SH-SY5Y (cell line): ENCODE data around the gene SLC6A12.

Source experiments
- GATA2 ChIP-seq: IDR thresholded peaks from 2 replicates; pipeline ENCODE4 v1.6.1; 2011; ENCODE audit warnings: mild to moderate bottlenecking, low read depth, low read length
- GATA3 ChIP-seq: IDR thresholded peaks from 2 replicates; pipeline ENCODE4 v1.6.1; 2011; ENCODE audit warnings: low read depth, mild to moderate bottlenecking, low read length, moderate library complexity

Gene SLC6A12

GRCh38 chr12:227923-228845 is 14.2 kb upstream of the SLC6A12 start:
- TF ChIP-seq GATA2: no peak
- TF ChIP-seq GATA3: no peak

- no peak for TF ChIP-seq GATA2
- TF ChIP-seq GATA3: no peak
Observed at GRCh38 chr12:227286-227915, 13.4 kb upstream of the SLC6A12 start.

- TF ChIP-seq GATA2 (no peak), GATA3 (no peak)
Observed at GRCh38 chr12:226401-226800, 12.4 kb upstream of the SLC6A12 start.

DNA sequence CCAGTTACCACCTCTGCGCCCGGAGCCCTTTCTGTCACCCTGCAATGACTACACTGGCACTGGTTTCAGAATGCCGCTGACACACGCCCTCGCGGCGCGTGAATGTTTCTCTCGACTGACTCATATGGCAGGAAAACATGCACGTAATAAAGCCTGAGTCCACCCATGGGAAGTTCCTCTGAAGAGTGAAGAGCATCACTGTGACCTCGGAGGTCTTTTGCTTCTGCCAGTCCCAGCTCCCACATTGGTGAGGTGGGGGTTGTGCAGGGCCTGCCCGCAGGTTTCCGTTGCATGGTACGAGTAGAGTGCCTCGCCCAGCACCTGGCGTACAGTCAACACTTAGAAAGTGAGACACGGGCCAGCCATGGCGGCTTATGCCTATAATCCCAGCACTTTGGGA is 11.1 kb upstream of the SLC6A12 start:
- no peak for TF ChIP-seq GATA3
- TF ChIP-seq GATA2: no peak

DNA sequence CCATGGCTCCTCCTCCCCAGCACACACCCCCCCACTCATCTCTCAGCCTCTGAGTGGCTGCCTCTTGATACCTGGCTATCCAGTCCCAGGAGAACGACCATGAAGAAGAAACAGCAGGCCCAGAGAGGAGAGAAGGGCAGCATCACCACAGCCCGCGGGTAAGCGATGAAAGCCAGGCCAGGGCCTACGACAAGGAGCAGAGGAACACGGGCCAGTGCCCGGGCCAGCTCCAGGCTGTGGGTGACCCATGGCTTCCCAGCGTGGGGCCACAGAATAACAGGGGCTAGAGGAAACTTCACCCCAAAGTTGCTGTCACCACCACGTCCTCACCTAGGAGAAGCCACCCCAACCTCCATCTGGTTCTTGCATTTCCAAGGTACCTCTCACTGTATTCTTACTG is 10.4 kb upstream of the SLC6A12 start:
- TF ChIP-seq GATA3: no peak
- no peak for TF ChIP-seq GATA2

DNA sequence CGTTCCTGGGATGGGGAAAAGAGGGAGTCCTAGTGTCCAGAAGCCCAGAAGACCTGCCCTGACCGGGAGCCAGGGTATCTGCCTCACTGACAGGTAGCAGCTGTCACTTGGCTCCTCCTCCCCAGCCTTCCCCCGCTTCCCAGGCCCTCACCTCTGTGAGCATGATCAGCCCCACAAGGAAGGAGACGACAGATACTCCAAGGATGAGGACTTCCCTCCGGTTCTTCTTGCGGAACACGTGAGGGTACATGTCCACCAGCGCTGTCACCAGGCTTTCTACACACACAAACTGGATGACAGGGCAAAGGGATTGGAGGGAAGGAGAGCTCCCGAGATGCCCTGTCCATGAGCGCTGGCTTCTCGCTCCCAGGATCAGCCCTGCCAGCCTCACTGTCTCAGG is 9.9 kb upstream of the SLC6A12 start:
- TF ChIP-seq GATA3 (no peak), GATA2 (no peak)

DNA sequence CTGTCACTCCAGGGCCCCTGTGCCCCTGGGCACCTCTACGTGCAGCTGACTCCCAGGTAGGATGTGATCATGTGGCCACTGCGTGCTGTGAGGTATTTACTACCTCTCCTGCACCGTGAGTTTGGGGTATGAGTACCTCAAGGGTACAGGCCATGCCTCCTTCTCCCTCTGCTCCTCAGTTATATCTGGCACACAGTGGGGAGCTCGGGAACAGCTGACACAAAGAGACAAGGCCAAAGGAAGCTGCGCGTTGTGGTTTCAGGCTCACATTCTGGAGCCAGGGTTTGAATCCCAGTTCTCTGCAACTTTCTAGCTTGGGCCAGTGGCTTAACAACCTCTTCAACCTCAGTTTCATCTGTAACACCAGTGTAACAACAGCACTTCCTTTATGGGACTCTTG is 7.8 kb upstream of the SLC6A12 start:
- TF ChIP-seq GATA2 (no peak), GATA3 (no peak)

- no peak for TF ChIP-seq GATA2
- no peak for TF ChIP-seq GATA3
Observed at GRCh38 chr12:220946-221550, 7.1 kb upstream of the SLC6A12 start.

DNA sequence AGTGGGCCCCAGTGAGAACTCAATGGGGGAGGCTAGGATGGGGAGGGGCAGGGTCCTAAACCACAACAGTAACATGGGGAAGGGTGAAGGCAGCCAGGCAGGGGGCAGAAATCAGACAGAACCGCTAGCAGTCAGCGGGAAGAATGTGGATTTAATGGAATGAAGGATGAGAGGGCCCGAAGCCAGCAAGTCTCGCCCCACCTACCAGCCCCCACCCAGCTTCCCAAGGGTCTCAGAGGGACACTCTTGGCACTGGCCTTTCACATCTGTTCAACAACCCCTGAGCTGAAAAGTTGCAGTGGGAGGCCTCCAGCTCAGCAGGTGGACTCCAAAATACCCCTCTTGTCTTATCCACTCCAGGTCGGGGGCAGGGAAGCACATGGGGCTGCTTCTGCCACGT is 6.5 kb upstream of the SLC6A12 start:
- no peak for TF ChIP-seq GATA3
- no peak for TF ChIP-seq GATA2

- TF ChIP-seq GATA2: no peak
Observed at GRCh38 chr12:219891-220352, 6.0 kb upstream of the SLC6A12 start.

GRCh38 chr12:218728-219590 is 5.0 kb upstream of the SLC6A12 start:
- TF ChIP-seq GATA2 (no peak), GATA3 (no peak)

DNA sequence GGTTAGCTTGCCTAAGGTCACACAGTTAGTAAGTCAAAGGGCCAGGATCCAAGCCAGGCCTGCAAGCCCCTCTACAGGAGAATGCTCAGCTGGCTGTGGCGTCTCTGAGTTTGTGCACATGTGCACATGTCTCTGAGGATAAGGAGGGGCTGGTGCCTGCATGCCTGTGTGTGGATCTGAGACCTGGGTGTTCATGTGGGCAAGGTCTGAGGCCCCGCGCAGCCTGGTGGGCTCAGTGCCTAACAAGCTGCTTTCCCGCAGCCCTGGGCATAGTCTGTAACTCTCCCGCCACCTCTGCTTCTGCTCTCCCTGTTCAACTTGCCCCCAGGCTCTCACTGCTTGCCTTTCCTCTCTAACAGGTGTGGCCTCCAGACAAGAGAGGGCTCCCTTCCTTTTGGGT is 4.3 kb upstream of the SLC6A12 start:
- TF ChIP-seq GATA3 (no peak), GATA2 (no peak)

- no peak for TF ChIP-seq GATA2
- TF ChIP-seq GATA3: no peak
Observed at GRCh38 chr12:215116-215515, 1.2 kb upstream of the SLC6A12 start.

DNA sequence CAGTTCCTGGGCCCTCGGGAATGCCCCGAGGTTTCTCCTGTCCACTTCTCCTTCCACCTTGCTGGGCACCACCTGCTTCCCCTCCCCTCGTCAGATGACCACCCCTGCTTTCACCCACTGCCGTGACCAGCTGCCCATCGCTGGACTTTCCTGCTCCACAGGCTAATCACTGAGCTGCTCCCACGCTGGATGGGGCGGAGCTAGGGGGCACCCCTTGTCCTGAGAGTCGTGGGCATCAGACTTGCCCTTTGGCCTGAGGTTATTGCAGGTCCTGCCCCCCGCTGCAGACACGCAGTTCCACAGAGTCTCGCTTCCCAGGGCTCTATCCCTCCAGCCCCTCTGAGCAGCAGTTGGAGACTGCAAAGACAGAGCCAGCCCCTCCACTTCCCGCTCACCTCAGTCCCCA is 427 bp downstream of the SLC6A12 start:
- TF ChIP-seq GATA2 (no peak), GATA3 (no peak)
